Measurements from ENCODE around the gene PARVG.

PARVG gene

DNA sequence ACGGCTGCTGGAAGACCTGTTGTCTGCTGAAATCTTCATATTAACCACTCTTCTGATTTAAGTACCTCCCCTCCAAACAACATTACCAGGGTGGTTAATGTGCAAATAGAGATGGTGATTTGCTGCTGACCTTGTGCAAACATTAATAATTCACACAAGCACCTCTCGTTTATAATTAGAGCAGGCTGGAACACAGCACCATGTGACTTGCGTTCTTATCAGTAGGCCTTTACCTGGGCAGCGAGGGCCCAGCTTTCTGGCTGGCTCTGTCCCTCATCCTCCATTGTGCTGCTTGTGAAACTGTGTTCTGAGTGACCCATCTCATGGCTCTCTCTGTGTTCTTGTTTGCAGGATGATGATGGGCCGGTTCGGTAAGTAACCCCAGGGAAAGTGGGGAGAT, 41.0 kb upstream of the PARVG start:
- Histone ChIP-seq H3K27ac (no peak overlapping the region), H3K36me3 (peaks cover 34% of the 10 kb centered on the region; the same call in 1 of the 2 replicates)

DNA sequence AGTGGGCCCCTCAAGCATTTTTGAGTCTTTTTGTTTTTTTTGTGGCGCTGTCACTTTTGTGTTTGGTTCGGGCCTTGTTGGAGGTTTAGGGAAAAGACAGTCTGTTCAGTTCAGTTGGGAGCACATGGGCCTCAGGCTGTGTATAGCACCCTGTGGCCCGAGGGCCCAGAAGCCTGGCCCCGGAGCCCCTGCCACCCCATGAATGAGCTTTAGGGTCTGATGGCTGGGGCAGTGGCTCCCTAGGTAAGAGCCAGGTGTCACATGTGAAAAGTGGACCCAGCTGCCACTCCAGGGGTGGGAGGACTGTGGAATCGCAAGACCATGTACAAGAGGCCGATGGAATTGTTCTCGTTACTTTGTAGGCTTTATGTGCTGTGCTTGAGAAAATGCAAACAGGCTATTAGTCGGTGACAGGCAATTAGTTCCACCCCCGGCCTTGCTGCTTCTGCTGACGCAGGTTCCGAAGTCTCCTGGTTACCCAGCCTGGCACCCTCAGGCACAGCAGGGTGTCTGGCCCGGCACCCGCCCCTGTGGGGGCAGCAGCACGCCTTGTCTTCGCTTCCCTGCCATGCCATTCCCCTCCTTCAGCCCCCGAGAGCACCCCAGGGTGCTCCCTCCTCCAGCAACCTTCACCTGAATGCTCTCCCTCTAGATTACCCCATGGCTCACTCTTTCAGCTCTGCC, 38.2 kb upstream of the PARVG start:
- H3K4me1 ChIP-seq: peaks cover 50% of the 10 kb centered on the region
- H3K27me3 ChIP-seq: no peaks in the 10 kb centered on the region
- TF ChIP-seq Cebpa-rat (IDR thresholded peaks at IDR 0.05): no peak
- peaks cover 9% of the 10 kb centered on the region for H3K9me3 ChIP-seq
- H3K4me3 ChIP-seq: no peak overlapping the region
- peaks cover 12% of the 10 kb centered on the region; the same call in 1 of the 2 replicates for H3K36me3 ChIP-seq
- no peaks in the 10 kb centered on the region for H4K20me1 ChIP-seq
- no peak overlapping the region for H3K9ac ChIP-seq
- H3K27ac ChIP-seq: no peak overlapping the region
- H3K4me2 ChIP-seq: no peak overlapping the region

More for the DNA sequence above, 41.0 kb upstream of the PARVG start:
- Histone ChIP-seq H3K9me3 (peaks cover 24% of the 10 kb centered on the region), H3K4me2 (no peak overlapping the region), H3K27me3 (no peaks in the 10 kb centered on the region), H3K4me3 (no peak overlapping the region), H3K4me1 (peaks cover 27% of the 10 kb centered on the region), H4K20me1 (no peaks in the 10 kb centered on the region), H3K9ac (no peak overlapping the region)
- TF ChIP-seq Cebpa-rat (IDR thresholded peaks at IDR 0.05): no peak

- Histone ChIP-seq H3K4me2 (no peak overlapping the region), H3K9ac (no peak overlapping the region), H3K27ac (no peak overlapping the region), H3K9me3 (peaks cover 4% of the 10 kb centered on the region), H3K4me3 (no peak overlapping the region), H3K36me3 (peaks cover 7% of the 10 kb centered on the region; the same call in 1 of the 2 replicates), H3K27me3 (no peaks in the 10 kb centered on the region), H4K20me1 (no peaks in the 10 kb centered on the region), H3K4me1 (peaks cover 52% of the 10 kb centered on the region)
- no peak for TF ChIP-seq Cebpa-rat (IDR thresholded peaks at IDR 0.05)
Measured at GRCh38 chr22:44143105-44143474, 37.6 kb upstream of the PARVG start.

- TF ChIP-seq Cebpa-rat (IDR thresholded peaks at IDR 0.05): no peak
- Histone ChIP-seq H3K9me3 (no peaks in the 10 kb centered on the region), H3K4me2 (no peak overlapping the region), H3K4me3 (no peak overlapping the region), H3K27me3 (no peaks in the 10 kb centered on the region), H3K9ac (no peak overlapping the region), H3K36me3 (peaks cover 4% of the 10 kb centered on the region; the same call in 1 of the 2 replicates), H3K27ac (no peak overlapping the region), H4K20me1 (no peaks in the 10 kb centered on the region), H3K4me1 (peaks cover 52% of the 10 kb centered on the region)
Measured at GRCh38 chr22:44143579-44143978, 37.1 kb upstream of the PARVG start.

GRCh38 chr22:44144046-44144569, 36.6 kb upstream of the PARVG start:
- Histone ChIP-seq H3K27ac (no peak overlapping the region), H3K9me3 (no peaks in the 10 kb centered on the region), H3K4me2 (no peak overlapping the region), H3K4me3 (no peak overlapping the region), H3K27me3 (no peaks in the 10 kb centered on the region), H4K20me1 (no peaks in the 10 kb centered on the region), H3K36me3 (peaks cover 4% of the 10 kb centered on the region; the same call in 1 of the 2 replicates), H3K9ac (no peak overlapping the region), H3K4me1 (peaks cover 52% of the 10 kb centered on the region)
- no peak for TF ChIP-seq Cebpa-rat (IDR thresholded peaks at IDR 0.05)

DNA sequence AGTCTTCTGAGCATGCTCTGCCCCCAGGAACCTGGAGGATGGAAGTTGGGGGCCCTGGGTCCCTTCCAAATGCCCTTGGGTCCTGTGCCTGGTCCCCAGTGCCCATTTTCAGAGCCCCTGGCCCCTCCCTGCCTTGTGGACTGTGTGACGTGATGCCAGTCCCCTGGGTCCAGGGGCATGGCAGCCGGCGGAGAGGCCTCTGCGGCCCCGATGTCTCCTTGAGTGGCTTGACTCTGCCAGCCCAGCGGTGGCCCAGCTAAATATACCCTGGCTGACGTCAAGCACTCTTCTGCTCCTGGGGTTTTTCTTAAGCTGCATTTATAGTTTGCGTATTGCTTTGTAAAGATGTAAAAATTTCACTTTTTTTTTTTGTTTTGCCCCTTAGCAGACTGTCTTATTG, 35.2 kb upstream of the PARVG start:
- Histone ChIP-seq H4K20me1 (no peaks in the 10 kb centered on the region), H3K27ac (no peak overlapping the region), H3K4me3 (no peak overlapping the region), H3K4me2 (peak overlapping the region; percentile 79), H3K9ac (0 out of 2 replicates have a peak overlapping the region, but pooled peaks have one; percentile 8), H3K36me3 (0 out of 2 replicates have a peak, but pooled peaks cover 4% of the 10 kb centered on the region), H3K27me3 (no peaks in the 10 kb centered on the region), H3K9me3 (no peaks in the 10 kb centered on the region), H3K4me1 (peaks cover 52% of the 10 kb centered on the region)
- no peak for TF ChIP-seq Cebpa-rat (IDR thresholded peaks at IDR 0.05)

DNA sequence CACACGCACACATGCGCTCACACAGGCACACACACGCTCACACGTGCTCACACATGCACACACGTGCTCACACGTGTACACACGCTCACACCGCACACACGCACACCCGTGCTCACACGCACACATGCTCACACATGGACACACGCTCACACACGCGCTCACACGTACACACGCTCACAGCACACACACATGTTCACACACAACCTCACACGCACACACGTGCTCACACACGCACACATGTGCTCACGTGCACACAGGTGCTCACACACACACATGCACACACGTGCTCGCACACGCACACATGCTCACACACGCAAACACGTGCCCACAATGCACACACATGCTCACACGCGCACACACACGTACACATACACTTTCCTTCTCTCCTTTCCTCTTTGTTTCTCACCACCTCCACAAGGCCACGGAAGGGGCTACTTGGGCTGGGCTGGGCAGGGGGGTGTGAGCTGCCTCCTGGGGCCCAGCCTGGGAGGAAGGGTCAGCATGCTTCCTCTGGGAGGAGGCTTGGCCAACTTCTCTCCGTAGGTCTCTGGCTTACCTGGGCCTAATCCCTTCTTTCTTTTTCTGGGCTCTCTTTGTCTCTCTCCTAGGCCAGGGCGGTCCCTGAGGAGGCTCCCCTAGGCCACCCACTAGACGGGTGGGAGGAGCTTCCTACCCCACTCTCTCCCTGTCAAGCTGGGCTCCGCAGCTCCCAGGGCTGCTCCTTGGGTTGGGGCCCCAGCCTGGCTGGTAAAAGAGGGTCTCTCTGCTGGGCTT, 34.5 kb upstream of the PARVG start:
- 0 out of 2 replicates have a peak overlapping the region, but pooled peaks have one; percentile 8 for H3K9ac ChIP-seq

DNA sequence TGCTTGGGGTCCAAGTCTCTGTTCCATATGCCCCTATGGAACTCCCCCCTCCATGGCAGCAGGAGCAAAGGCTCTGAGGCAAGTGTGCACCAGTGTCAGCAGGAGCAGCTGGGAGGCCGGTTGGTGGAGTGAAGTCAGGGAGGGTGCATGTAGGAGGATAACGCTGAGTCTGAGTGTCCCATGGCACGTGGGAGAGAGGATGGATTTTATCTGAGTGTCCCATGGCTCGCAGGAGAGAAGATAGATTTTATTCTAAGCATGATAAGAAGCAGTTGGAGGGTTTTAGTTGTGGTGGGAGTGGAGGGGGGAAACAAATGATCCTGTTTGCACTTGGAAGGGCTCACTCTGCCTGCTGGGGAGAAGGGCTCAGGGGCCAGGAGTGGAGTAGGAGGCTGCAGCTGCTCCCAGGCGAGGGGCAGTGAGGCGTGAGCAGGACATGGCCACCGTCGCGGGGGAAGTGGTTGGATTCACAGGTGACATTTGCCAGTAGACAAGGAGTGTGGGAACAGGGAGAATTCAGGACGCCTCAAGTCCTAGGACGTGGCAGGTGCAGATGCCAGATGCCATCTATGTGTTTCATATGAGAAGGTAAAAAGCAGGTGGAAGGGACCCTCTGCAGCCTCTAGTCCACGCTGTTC, 33.6 kb upstream of the PARVG start:
- Histone ChIP-seq H3K27me3 (0 out of 2 replicates have a peak, but pooled peaks cover 6% of the 10 kb centered on the region), H3K9ac (no peak overlapping the region), H4K20me1 (no peaks in the 10 kb centered on the region), H3K4me2 (peak overlapping the region; percentile 79), H3K36me3 (no peaks in the 10 kb centered on the region; the same call in 1 of the 2 replicates), H3K4me3 (no peak overlapping the region), H3K27ac (no peak overlapping the region), H3K9me3 (no peaks in the 10 kb centered on the region), H3K4me1 (peaks cover 43% of the 10 kb centered on the region)
- no peak for TF ChIP-seq Cebpa-rat (IDR thresholded peaks at IDR 0.05)

More for the DNA sequence above, 34.5 kb upstream of the PARVG start:
- Histone ChIP-seq H3K9me3 (no peaks in the 10 kb centered on the region), H3K36me3 (no peaks in the 10 kb centered on the region; the same call in 1 of the 2 replicates), H3K4me3 (no peak overlapping the region), H3K27ac (no peak overlapping the region), H4K20me1 (no peaks in the 10 kb centered on the region), H3K27me3 (no peaks in the 10 kb centered on the region), H3K4me1 (peaks cover 51% of the 10 kb centered on the region), H3K4me2 (peak overlapping the region; percentile 79)
- TF ChIP-seq Cebpa-rat (IDR thresholded peaks at IDR 0.05): no peak

- Histone ChIP-seq H3K4me1 (peaks cover 43% of the 10 kb centered on the region), H3K9ac (no peak overlapping the region), H3K4me2 (no peak overlapping the region; the same call in 1 of the 2 replicates), H3K27ac (no peak overlapping the region), H3K27me3 (0 out of 2 replicates have a peak, but pooled peaks cover 6% of the 10 kb centered on the region), H3K9me3 (no peaks in the 10 kb centered on the region), H4K20me1 (no peaks in the 10 kb centered on the region), H3K4me3 (no peak overlapping the region), H3K36me3 (no peaks in the 10 kb centered on the region; the same call in 1 of the 2 replicates)
- no peak for TF ChIP-seq Cebpa-rat (IDR thresholded peaks at IDR 0.05)
Measured at GRCh38 chr22:44147821-44148574, 32.7 kb upstream of the PARVG start.
